ENCODE results near the gene IL16.

- TF ChIP-seq RAD21 (IDR thresholded peaks at IDR 0.05) (no peak), CTCF (IDR thresholded peaks at IDR 0.05; ENCODE audit: low read depth, low read length, missing input control) (no peak), REST (IDR thresholded peaks at IDR 0.05) (no peak), YY1 (IDR thresholded peaks at IDR 0.05) (no peak), TAF1 (conservative IDR thresholded peaks at IDR 0.05) (no peak), GABPA (IDR thresholded peaks at IDR 0.05 in 1 of 2, conservative IDR thresholded peaks at IDR 0.05 in 1 of 2) (no peak), MAX (IDR thresholded peaks at IDR 0.05) (no peak), ATF3 (IDR thresholded peaks at IDR 0.05) (no peak), RXRA (IDR thresholded peaks at IDR 0.05) (no peak)
Observed at GRCh38 chr15:81211376-81211775, 14.7 kb downstream of the IL16 start.

Measured in liver (tissue), 3 donors.